Tibial nerve (tissue), 4 donors: ENCODE measurements around the gene FGFR3.

Experiments
- EP300 ChIP-seq, 2 donors: sonication (generic); formaldehyde crosslinking; IDR thresholded peaks; one replicate each; pipeline ENCODE4 v1.6.1; 2017; ENCODE audit warnings: antibody characterized with exemption in 2 of 2, mild to moderate bottlenecking in 1 of 2
- POLR2A ChIP-seq, 2 donors: fragments of 450-650 bp; IDR thresholded peaks; one replicate each; pipeline ENCODE4 v1.6.1; 2017; ENCODE audit warnings: antibody characterized with exemption in 2 of 2, mild to moderate bottlenecking in 2 of 2, moderate library complexity in 2 of 2
- TF ChIP-seq, protein P1 (sequence below), 5 experiments: fragments of 200-600 bp in 3 of 5; fragments of 450-650 bp in 2 of 5; sonication (generic) in 3 of 5; IDR thresholded peaks; one replicate each; pipeline ENCODE4 v1.5.1; 2016 to 2019; ENCODE audit warnings: antibody characterized with exemption in 5 of 5, mild to moderate bottlenecking in 3 of 5, moderate library complexity in 2 of 5

DNA sequence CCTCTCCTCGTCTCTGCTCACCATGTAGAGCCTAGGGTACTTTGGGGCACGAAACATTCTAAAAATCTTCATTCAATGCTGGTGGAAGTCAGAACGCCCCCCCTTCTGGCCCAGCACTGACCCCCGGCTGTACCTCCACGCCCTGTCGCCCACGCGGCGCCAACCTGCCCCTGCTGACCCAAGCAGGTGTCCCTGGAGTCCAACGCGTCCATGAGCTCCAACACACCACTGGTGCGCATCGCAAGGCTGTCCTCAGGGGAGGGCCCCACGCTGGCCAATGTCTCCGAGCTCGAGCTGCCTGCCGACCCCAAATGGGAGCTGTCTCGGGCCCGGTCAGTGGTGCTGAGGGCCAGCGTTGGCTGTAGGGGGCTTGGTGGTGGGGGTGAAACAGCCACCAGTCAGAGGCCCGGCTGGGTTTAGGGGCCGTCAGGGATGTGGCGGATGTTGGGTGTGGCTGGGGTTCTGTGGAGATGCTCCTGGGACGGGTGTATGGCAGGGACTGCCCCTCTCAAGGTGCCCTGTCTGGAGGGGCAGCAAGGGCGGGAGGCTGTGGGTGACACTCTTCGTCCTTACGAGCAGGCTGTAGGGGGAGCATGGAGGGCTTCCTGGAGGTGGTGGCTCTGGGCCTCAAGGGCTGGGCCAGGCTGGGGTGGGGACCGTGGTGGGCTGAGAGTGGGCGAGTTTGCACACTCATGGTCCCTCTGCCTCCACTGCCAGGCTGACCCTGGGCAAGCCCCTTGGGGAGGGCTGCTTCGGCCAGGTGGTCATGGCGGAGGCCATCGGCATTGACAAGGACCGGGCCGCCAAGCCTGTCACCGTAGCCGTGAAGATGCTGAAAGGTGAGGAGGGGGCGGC lies 11.8 kb downstream of the FGFR3 start:
- no peak for TF ChIP-seq POLR2A (IDR thresholded peaks at IDR 0.05)
- TF ChIP-seq, protein P1, sequence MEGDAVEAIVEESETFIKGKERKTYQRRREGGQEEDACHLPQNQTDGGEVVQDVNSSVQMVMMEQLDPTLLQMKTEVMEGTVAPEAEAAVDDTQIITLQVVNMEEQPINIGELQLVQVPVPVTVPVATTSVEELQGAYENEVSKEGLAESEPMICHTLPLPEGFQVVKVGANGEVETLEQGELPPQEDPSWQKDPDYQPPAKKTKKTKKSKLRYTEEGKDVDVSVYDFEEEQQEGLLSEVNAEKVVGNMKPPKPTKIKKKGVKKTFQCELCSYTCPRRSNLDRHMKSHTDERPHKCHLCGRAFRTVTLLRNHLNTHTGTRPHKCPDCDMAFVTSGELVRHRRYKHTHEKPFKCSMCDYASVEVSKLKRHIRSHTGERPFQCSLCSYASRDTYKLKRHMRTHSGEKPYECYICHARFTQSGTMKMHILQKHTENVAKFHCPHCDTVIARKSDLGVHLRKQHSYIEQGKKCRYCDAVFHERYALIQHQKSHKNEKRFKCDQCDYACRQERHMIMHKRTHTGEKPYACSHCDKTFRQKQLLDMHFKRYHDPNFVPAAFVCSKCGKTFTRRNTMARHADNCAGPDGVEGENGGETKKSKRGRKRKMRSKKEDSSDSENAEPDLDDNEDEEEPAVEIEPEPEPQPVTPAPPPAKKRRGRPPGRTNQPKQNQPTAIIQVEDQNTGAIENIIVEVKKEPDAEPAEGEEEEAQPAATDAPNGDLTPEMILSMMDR (IDR thresholded peaks at IDR 0.05), result no peak
- no peak for TF ChIP-seq EP300 (IDR thresholded peaks at IDR 0.05)
